Activated CD8-positive, alpha-beta T cell treated with anti-CD3 and anti-CD28 coated beads for 36 hours (primary cell): ENCODE results near the gene CARTPT. TPM values are rescaled to one million over a fixed set of nuclear protein-coding genes. Genes with fewer than 3 reads are reported as not detected.

Experiments used
- ATAC-seq: fragments of 200-7000 bp; cut with Tn5 transposase; one replicate; pipeline ENCODE4 v1.10.0; 2021; ENCODE audit warnings: mild to moderate bottlenecking, moderate library complexity
- CTCF ChIA-PET: fragments of 350-600 bp; sonication (Branson Sonifier 250); formaldehyde crosslinking; loops from one replicate; lab custom pipeline; 2021; ENCODE audit warnings: antibody characterized with exemption; lab: Charles Lee
- POLR2A ChIA-PET: fragments of 350-600 bp; sonication (Branson Sonifier 250); formaldehyde crosslinking; loops from one replicate; lab custom pipeline; 2021; ENCODE audit warnings: antibody characterized with exemption; lab: Charles Lee
- DNase-seq: peaks from one replicate; pipeline ENCODE4 v3.0.0-alpha.2; 2020
- H3K27ac Mint-ChIP-seq: one replicate; pipeline ENCODE4 v1.8.0; 2021; ENCODE audit warnings: mild to moderate bottlenecking, mixed read lengths
- H3K27me3 Mint-ChIP-seq: one replicate; pipeline ENCODE4 v1.8.0; 2021; ENCODE audit warnings: mixed read lengths
- H3K36me3 Mint-ChIP-seq: one replicate; pipeline ENCODE4 v1.8.0; 2021; ENCODE audit warnings: low read depth, mixed read lengths
- H3K4me1 Mint-ChIP-seq: one replicate; pipeline ENCODE4 v1.8.0; 2021; ENCODE audit warnings: low read depth, mixed read lengths
- H3K4me3 Mint-ChIP-seq: one replicate; pipeline ENCODE4 v1.8.0; 2021; ENCODE audit warnings: mild to moderate bottlenecking, moderate library complexity, mixed read lengths
- H3K9me3 Mint-ChIP-seq: one replicate; pipeline ENCODE4 v1.8.0; 2021; ENCODE audit warnings: mixed read lengths
- intact Hi-C: fragments of 100-400 bp; cut with micrococcal nuclease; formaldehyde crosslinking; loops from one replicate; pipeline ENCODE4 v1.10.0; 2022
- total RNA-seq, 2 experiments: library from RNA; stranded (reverse); gene quantifications; one replicate each; pipeline ENCODE4 v1.2.3, GENCODE V29; 2021
- TF ChIP-seq, protein P1 (sequence below): fragments of 200-600 bp; IDR thresholded peaks from one replicate; pipeline ENCODE4 v1.8.0; 2022; ENCODE audit warnings: antibody characterized with exemption, mild to moderate bottlenecking

CARTPT gene
- total RNA-seq, 2 experiments from 2014 or later = not detected

DNA sequence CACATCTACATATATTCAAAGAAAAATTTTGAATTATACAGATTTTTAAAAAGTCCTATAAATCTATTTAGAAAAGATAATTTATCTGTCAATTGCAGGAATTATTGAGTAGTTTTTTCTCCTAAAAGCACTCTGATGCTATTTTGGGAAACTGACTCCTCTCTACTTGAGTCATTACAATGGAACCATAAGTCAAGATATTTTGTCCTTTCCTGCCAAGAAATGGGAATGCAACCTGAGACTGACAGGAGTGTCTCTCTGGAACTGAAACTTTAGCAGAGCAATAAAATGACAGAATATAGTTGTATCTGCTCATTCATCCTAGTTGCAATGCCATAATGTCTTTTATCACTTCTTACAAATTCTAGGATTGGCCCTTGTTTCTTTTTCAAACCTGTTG, 48.6 kb downstream of the CARTPT start:
- H3K36me3 Mint-ChIP-seq = no peaks in the 10 kb centered on the region
- DNase-seq (no peak), ATAC-seq (no peak)
- no peak overlapping the region for H3K4me3 Mint-ChIP-seq
- no peaks in the 10 kb centered on the region for H3K9me3 Mint-ChIP-seq
- POLR2A ChIA-PET = no interaction called here
- peaks cover 2% of the 10 kb centered on the region for H3K4me1 Mint-ChIP-seq
- TF ChIP-seq, protein P1, sequence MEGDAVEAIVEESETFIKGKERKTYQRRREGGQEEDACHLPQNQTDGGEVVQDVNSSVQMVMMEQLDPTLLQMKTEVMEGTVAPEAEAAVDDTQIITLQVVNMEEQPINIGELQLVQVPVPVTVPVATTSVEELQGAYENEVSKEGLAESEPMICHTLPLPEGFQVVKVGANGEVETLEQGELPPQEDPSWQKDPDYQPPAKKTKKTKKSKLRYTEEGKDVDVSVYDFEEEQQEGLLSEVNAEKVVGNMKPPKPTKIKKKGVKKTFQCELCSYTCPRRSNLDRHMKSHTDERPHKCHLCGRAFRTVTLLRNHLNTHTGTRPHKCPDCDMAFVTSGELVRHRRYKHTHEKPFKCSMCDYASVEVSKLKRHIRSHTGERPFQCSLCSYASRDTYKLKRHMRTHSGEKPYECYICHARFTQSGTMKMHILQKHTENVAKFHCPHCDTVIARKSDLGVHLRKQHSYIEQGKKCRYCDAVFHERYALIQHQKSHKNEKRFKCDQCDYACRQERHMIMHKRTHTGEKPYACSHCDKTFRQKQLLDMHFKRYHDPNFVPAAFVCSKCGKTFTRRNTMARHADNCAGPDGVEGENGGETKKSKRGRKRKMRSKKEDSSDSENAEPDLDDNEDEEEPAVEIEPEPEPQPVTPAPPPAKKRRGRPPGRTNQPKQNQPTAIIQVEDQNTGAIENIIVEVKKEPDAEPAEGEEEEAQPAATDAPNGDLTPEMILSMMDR = no peak
- H3K27ac Mint-ChIP-seq = no peak overlapping the region
- intact Hi-C loops = no loop called here
- CTCF ChIA-PET = no interaction called here
- peaks cover 4% of the 10 kb centered on the region for H3K27me3 Mint-ChIP-seq

DNA sequence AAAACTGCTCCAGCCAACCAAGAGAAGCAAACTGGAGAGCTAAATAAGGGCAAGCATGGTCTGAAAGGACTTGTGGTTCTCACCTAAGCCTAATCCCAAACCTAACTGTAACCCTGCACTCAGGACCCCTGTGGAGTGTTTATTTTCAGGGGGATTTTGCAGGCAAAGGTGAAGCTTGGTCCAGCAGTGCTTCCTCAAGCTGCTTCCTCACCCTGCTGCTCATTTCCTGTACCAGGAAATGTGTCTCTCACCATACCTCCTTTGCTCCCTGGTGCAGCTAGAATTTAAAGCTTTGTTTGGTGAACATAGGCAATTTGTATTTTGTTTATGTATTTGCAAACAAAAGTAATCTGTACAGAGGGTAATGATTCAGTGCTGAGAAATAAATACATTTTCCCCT, 50.2 kb downstream of the CARTPT start:
- POLR2A ChIA-PET = no interaction called here
- intact Hi-C loops = no loop called here
- H3K27me3 Mint-ChIP-seq = peaks cover 8% of the 10 kb centered on the region
- TF ChIP-seq, protein P1 = no peak
- H3K36me3 Mint-ChIP-seq = no peaks in the 10 kb centered on the region
- ATAC-seq (no peak), DNase-seq (no peak)
- no peak overlapping the region for H3K4me3 Mint-ChIP-seq
- H3K27ac Mint-ChIP-seq = no peak overlapping the region
- no peaks in the 10 kb centered on the region for H3K9me3 Mint-ChIP-seq
- CTCF ChIA-PET = interaction anchor here (1.3 kb wide), 1 partner anchor 13 kb away, joined by 4 read pairs; no protein-coding TSS in a partner anchor
- H3K4me1 Mint-ChIP-seq = peaks cover 2% of the 10 kb centered on the region

GRCh38 chr5:71770381-71770780, 51.3 kb downstream of the CARTPT start:
- TF ChIP-seq, protein P1 = no peak
- peaks cover 8% of the 10 kb centered on the region for H3K27me3 Mint-ChIP-seq
- ATAC-seq (no peak), DNase-seq (no peak)
- ChIA-PET CTCF (no interaction called here), POLR2A (no interaction called here)
- no peaks in the 10 kb centered on the region for H3K36me3 Mint-ChIP-seq
- H3K4me3 Mint-ChIP-seq = no peak overlapping the region
- peaks cover 2% of the 10 kb centered on the region for H3K4me1 Mint-ChIP-seq
- no peak overlapping the region for H3K27ac Mint-ChIP-seq
- intact Hi-C loops = no loop called here
- no peaks in the 10 kb centered on the region for H3K9me3 Mint-ChIP-seq

Other genes starting within 250 kb of the CARTPT start
- gene MCCC2, start 131.9 kb upstream of the CARTPT start, total RNA-seq = 10 to 100 TPM; 60.0 to 60.4 TPM